Esophagus muscularis mucosa (tissue), 4 donors: ENCODE measurements around the gene CNTRL.

Source experiments
- EP300 ChIP-seq: sonication (generic); formaldehyde crosslinking; IDR thresholded peaks from one replicate; pipeline ENCODE4 v1.6.1; 2017; ENCODE audit warnings: antibody characterized with exemption
- POLR2A ChIP-seq: fragments of 450-650 bp; IDR thresholded peaks from one replicate; pipeline ENCODE4 v1.6.1; 2017; ENCODE audit warnings: antibody characterized with exemption, moderate library complexity, mild to moderate bottlenecking, low read depth
- POLR2AphosphoS5 ChIP-seq, 2 donors: sonication (generic); formaldehyde crosslinking; IDR thresholded peaks; one replicate each; pipeline ENCODE4 v1.6.1; 2017; ENCODE audit warnings: antibody characterized with exemption in 2 of 2
- TF ChIP-seq, protein P1 (sequence below), 3 experiments: fragments of 200-600 bp in 2 of 3; fragments of 450-650 bp in 1 of 3; sonication (generic) in 2 of 3; IDR thresholded peaks; one replicate each; pipeline ENCODE4 v1.5.1; 2017 to 2019; ENCODE audit warnings: antibody characterized with exemption in 3 of 3, mild to moderate bottlenecking in 2 of 3, moderate library complexity in 1 of 3

DNA sequence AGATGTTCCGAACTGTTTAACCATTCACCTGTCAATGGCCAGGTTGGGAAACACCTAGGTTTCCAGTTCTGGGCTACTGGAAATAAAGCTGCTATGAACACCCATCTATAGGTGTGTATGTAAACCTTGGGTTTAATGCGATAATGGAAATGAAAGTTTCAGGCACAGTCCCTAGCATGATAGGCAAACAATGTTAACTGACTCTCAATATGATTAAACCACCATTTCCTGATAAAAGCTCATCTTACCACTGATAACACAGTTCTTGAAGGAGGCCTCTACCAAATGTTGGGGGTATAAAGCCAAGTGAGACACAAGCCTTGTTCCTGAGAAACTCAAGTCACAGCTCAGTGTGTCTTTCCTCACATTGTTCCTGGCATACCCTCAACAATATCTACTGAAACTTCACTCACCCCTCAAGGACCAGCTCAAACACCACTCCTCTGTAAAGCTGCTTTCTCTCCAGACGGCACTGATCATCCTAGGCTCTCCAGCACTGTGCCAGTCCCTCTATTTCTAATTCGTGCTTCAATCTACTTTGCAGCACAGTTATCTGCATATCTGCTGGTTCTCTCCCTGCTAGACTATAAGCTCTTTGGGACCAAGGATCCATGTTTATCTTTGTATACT, 111.1 kb downstream of the CNTRL start:
- TF ChIP-seq, protein P1, sequence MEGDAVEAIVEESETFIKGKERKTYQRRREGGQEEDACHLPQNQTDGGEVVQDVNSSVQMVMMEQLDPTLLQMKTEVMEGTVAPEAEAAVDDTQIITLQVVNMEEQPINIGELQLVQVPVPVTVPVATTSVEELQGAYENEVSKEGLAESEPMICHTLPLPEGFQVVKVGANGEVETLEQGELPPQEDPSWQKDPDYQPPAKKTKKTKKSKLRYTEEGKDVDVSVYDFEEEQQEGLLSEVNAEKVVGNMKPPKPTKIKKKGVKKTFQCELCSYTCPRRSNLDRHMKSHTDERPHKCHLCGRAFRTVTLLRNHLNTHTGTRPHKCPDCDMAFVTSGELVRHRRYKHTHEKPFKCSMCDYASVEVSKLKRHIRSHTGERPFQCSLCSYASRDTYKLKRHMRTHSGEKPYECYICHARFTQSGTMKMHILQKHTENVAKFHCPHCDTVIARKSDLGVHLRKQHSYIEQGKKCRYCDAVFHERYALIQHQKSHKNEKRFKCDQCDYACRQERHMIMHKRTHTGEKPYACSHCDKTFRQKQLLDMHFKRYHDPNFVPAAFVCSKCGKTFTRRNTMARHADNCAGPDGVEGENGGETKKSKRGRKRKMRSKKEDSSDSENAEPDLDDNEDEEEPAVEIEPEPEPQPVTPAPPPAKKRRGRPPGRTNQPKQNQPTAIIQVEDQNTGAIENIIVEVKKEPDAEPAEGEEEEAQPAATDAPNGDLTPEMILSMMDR (IDR thresholded peaks at IDR 0.05): no peak
- TF ChIP-seq POLR2AphosphoS5 (IDR thresholded peaks at IDR 0.05) (no peak), POLR2A (no peak), EP300 (no peak)
